Dendritic cell treated with granulocyte-macrophage colony-stimulating factor and Interleukin-4, amounts not matched to agents 40 ng/mL and 50 ng/mL, for 4 days (primary cell): ENCODE data around the gene CALR3.

Experiments
- H3K27ac Mint-ChIP-seq: one replicate; pipeline ENCODE4 v1.8.0; 2022; ENCODE audit warnings: mild to moderate bottlenecking, mixed read lengths
- H3K27me3 Mint-ChIP-seq: one replicate; pipeline ENCODE4 v1.8.0; 2022; ENCODE audit warnings: mild to moderate bottlenecking, mixed read lengths
- H3K36me3 Mint-ChIP-seq: one replicate; pipeline ENCODE4 v1.8.0; 2022; ENCODE audit warnings: low read depth, mixed read lengths
- H3K4me1 Mint-ChIP-seq: one replicate; pipeline ENCODE4 v1.8.0; 2022; ENCODE audit warnings: low read depth, mixed read lengths
- H3K4me3 Mint-ChIP-seq: one replicate; pipeline ENCODE4 v1.8.0; 2022; ENCODE audit warnings: mild to moderate bottlenecking, moderate library complexity, mixed read lengths
- H3K9me3 Mint-ChIP-seq: one replicate; pipeline ENCODE4 v1.8.0; 2022; ENCODE audit warnings: mixed read lengths
- intact Hi-C: fragments of 100-400 bp; cut with micrococcal nuclease; formaldehyde crosslinking; loops from one replicate; pipeline ENCODE4 v1.15.0; 2022

CALR3 gene

GRCh38 chr19:16463341-16463990 lies 32.5 kb downstream of the CALR3 start:
- peaks cover 56% of the 10 kb centered on the region for H3K4me1 Mint-ChIP-seq
- H3K9me3 Mint-ChIP-seq, result no peaks in the 10 kb centered on the region
- no peak overlapping the region for H3K27ac Mint-ChIP-seq
- H3K27me3 Mint-ChIP-seq, result no peaks in the 10 kb centered on the region
- H3K36me3 Mint-ChIP-seq, result peaks cover 33% of the 10 kb centered on the region
- no peak overlapping the region for H3K4me3 Mint-ChIP-seq
- intact Hi-C loops, result no loop called here

DNA sequence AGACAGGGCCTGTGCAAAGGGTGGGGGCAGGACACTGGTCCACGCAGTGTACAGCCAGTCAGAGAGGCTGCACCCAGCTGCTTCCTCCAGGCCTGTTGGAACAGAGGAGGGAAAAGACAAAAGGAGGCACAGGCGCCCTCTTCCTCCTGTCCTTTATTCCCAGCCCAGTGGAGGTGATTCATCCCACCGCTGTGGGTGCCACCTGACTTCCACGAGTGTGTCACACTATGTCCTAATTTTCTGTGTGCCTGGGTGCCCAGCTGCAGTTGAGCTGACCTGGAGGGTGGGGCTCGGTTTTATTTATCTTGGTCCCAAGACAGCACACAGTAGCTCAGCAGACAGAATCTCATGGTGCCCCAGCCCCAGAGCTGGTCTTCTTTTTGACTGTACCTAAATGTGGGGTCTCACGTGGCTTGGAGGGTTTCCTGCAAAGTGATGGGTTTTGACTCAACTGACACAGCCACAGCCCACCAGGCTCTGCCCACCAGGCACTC lies 33.2 kb downstream of the CALR3 start:
- Mint-ChIP-seq H3K4me3 (no peak overlapping the region), H3K27me3 (no peaks in the 10 kb centered on the region), H3K27ac (no peak overlapping the region), H3K36me3 (peaks cover 33% of the 10 kb centered on the region), H3K4me1 (peaks cover 58% of the 10 kb centered on the region), H3K9me3 (no peaks in the 10 kb centered on the region)
- intact Hi-C loops, result no loop called here

DNA sequence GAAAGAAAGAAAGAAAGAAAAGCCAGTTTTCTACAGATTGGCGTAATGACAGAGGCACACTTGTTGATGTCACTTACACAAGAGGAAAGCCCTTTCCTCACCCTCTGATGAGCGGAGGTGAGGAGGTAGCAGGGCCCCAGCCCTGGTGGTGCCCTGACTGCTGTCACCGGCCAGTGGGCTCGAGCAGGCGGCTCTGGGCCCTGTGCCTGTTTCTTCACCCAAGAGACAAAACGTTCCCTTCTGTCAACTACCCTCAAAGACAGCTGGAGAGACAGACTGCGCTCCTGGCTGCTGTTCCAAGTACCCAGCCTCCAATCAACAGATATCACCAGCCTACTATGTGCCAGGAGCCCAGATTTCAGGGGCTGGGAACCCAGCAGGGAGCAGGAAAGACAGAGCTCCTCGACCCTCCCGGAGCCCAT lies 34.3 kb downstream of the CALR3 start:
- Mint-ChIP-seq H3K27ac (peak overlapping the region; percentile 14), H3K4me1 (peaks cover 64% of the 10 kb centered on the region), H3K9me3 (no peaks in the 10 kb centered on the region), H3K27me3 (no peaks in the 10 kb centered on the region), H3K4me3 (no peak overlapping the region), H3K36me3 (peaks cover 26% of the 10 kb centered on the region)
- intact Hi-C loops, result no loop called here

- Mint-ChIP-seq H3K4me3 (no peak overlapping the region), H3K4me1 (peaks cover 69% of the 10 kb centered on the region), H3K9me3 (no peaks in the 10 kb centered on the region), H3K27me3 (no peaks in the 10 kb centered on the region), H3K27ac (no peak overlapping the region), H3K36me3 (peaks cover 32% of the 10 kb centered on the region)
- intact Hi-C loops, result no loop called here
These were observed 35.5 kb downstream of the CALR3 start for GRCh38 chr19:16460454-16460853.

DNA sequence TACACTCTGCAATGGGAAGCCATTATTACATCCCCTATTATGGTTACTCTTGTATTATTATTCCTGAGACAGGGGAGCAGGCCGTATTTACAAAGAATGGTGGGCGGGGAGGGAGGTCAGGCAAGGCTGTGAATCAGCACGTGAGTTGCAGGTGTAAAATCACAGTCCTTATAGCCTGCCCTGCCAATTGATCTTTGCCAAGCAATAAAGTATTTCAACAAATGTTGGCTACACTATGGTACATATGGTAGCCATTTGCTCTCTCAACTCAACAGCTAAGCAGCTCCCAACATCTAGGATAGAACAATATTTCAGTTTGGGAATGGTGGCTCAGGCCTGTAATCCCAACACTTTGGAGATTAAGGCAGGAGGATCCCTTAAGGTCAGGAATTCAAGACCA lies 36.3 kb downstream of the CALR3 start:
- no peak overlapping the region for H3K4me3 Mint-ChIP-seq
- intact Hi-C loops, result no loop called here
- no peak overlapping the region for H3K27ac Mint-ChIP-seq
- no peaks in the 10 kb centered on the region for H3K9me3 Mint-ChIP-seq
- no peaks in the 10 kb centered on the region for H3K27me3 Mint-ChIP-seq
- peaks cover 70% of the 10 kb centered on the region for H3K4me1 Mint-ChIP-seq
- H3K36me3 Mint-ChIP-seq, result peaks cover 28% of the 10 kb centered on the region

DNA sequence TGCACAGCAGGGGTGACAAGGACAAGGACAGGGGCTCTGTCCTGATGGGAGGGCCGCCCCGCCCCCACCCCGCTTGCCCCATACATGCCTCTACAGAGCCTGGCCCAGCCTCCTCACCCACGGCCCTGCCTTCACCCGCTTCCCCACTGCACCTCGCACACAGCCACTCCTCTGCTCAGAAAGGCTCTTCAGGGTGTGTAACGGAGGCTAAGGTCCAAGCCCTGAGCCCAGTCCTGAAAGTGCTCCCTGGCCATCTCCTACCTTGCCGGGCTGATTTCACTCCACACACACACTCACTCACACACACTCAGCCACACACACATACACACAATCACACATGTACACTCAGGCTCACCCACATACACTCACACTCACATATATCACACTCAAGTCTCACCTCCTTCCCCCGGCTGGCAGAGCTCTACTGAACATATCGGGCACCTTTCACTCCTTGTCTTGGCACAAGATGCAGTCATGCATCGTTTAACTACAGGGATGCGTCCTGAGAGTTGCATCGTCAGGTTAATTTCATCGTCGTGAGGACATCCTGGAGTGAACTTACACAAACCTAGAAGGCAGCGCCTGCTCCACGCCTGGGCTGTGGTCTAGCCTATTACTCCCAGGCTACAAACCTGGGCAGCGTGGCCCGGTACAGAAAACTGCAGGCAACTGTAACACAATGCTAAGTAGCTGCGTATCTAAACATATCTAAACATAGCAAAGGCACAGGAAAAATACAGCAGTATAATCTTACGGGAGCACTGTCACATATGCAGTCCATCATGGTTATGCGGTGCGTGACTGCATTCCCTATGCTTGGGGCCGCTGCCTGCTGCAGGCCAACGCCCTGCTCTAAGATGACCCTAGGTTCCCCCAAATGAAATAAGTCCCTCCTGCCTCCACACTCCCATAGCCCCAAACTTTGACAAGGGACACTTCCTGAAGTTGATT lies 37.3 kb downstream of the CALR3 start:
- Mint-ChIP-seq H3K4me1 (peaks cover 70% of the 10 kb centered on the region), H3K9me3 (no peaks in the 10 kb centered on the region), H3K27me3 (no peaks in the 10 kb centered on the region), H3K36me3 (peaks cover 28% of the 10 kb centered on the region), H3K4me3 (no peak overlapping the region), H3K27ac (peak overlapping the region; percentile 0)
- intact Hi-C loops, result no loop called here

DNA sequence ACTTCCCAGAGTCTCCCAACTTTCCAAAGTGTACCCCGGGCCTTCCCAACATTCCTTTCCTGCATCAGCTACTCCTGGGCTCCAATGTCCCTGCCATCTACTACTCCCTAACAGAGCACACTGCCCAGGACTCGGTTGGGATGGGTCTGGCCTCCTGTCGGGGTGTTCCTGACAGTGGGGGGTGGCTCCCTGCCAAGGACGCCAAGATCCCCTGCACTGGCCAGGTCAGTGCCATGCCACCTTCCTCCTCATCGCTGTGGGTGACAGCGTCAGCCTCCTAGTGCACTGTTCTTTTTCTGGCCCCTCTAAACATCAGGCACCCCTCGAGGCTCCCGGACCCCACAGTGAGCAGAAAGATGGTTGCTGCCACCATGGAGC lies 38.0 kb downstream of the CALR3 start:
- no peaks in the 10 kb centered on the region for H3K27me3 Mint-ChIP-seq
- H3K9me3 Mint-ChIP-seq, result no peaks in the 10 kb centered on the region
- H3K4me3 Mint-ChIP-seq, result no peak overlapping the region
- H3K4me1 Mint-ChIP-seq, result peaks cover 62% of the 10 kb centered on the region
- peaks cover 21% of the 10 kb centered on the region for H3K36me3 Mint-ChIP-seq
- peak overlapping the region; percentile 0 for H3K27ac Mint-ChIP-seq
- intact Hi-C loops, result no loop called here

DNA sequence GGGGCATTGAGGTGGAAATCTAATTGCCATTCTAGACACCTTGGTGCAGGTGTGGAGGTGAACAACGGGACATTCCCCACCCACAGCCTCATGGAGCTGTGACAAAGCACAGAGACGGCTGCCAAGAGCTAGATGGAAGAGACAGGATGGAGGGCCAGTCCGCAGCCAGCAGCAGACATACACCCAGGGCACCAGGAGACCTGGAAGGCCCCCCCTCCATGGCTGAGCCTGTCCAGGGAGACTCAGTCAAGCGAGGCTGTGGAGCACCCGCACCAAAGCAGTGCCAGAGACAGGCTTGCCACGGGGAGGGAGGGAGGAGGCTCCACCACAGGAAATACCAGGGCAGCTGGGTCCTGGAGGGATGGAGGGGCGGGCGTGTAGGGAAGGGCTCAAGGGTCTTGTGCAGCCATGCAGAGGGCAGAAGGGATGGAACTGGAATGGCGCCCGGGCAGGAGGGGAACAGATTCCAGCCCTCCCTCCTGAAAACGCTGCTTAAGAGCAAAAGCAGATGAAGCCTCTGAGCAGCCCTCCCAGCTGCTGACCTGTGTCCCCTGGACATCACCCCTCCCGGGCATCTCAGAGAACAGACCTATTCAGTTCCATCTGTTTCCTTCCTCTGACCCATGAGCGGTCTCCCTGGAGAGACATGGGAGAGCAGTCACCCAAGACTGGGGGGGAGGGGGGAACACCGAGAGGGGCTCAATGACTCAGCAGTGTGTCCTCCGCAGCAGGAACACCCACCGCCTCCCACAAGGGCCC lies 38.6 kb downstream of the CALR3 start:
- H3K27ac Mint-ChIP-seq, result peak overlapping the region; percentile 0
- H3K27me3 Mint-ChIP-seq, result no peaks in the 10 kb centered on the region
- peaks cover 57% of the 10 kb centered on the region for H3K4me1 Mint-ChIP-seq
- intact Hi-C loops, result no loop called here
- no peaks in the 10 kb centered on the region for H3K9me3 Mint-ChIP-seq
- H3K4me3 Mint-ChIP-seq, result no peak overlapping the region
- H3K36me3 Mint-ChIP-seq, result peaks cover 16% of the 10 kb centered on the region

GRCh38 chr19:16456652-16457194 lies 39.2 kb downstream of the CALR3 start:
- intact Hi-C loops, result no loop called here
- no peaks in the 10 kb centered on the region for H3K27me3 Mint-ChIP-seq
- H3K36me3 Mint-ChIP-seq, result peaks cover 12% of the 10 kb centered on the region
- H3K4me1 Mint-ChIP-seq, result peaks cover 50% of the 10 kb centered on the region
- H3K4me3 Mint-ChIP-seq, result no peak overlapping the region
- H3K27ac Mint-ChIP-seq, result no peak overlapping the region
- no peaks in the 10 kb centered on the region for H3K9me3 Mint-ChIP-seq

DNA sequence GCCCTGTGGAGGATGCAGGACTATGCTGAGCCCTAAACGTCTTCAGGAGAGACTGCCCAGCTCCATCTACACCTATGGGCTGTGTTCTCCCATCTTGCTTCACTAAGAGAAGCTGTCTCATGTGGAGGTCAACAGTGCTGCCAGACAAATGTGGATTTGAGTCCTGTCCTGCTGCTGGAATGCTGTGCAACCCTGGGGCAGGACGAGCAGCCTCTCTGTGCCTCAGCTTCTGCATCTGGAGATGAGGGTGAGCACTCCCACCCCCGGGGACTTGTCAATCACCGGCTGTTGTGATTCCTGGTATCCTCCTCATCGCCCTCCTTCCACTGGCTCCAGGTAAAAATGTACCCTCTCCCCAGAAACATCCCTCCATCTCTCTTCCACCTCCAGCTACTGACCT lies 40.5 kb downstream of the CALR3 start:
- Mint-ChIP-seq H3K9me3 (no peaks in the 10 kb centered on the region), H3K4me3 (no peak overlapping the region), H3K4me1 (peaks cover 56% of the 10 kb centered on the region), H3K27me3 (no peaks in the 10 kb centered on the region), H3K27ac (no peak overlapping the region), H3K36me3 (peaks cover 7% of the 10 kb centered on the region)
- intact Hi-C loops, result no loop called here

DNA sequence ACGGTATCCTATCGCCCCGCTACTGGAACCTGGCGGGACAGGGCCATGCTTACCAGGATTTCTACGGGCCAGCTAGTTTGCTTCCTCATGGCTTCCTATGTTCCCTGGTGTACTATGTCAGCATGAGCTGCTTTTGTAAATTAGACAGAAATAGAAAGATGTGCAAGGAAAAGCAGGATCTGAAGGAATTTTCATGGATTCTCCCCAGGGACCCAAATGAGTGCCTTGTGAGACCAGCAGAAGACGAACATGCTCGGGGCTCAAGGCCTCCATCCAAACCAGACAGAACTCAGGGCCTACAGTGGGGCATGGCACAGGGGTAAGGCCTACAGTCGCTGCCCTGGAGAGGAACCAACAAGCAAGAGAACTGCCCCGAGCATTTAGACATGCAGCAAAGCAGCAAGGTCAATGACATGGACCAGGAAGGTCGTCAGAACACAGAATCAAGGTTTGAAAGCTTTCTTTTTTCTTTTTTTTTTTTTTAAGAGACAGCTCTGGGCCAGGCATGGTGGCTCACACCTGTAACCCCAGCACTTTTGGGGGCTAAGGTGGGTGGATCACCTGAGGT lies 41.5 kb downstream of the CALR3 start:
- Mint-ChIP-seq H3K36me3 (peaks cover 13% of the 10 kb centered on the region), H3K27me3 (no peaks in the 10 kb centered on the region), H3K4me3 (no peak overlapping the region), H3K9me3 (peaks cover 6% of the 10 kb centered on the region), H3K27ac (peak overlapping the region; percentile 56), H3K4me1 (peaks cover 65% of the 10 kb centered on the region)
- intact Hi-C loops, result no loop called here

GRCh38 chr19:16452325-16452724 lies 43.6 kb downstream of the CALR3 start:
- Mint-ChIP-seq H3K27ac (no peak overlapping the region), H3K4me1 (peaks cover 61% of the 10 kb centered on the region)

GRCh38 chr19:16449330-16449961 lies 46.5 kb downstream of the CALR3 start:
- no peaks in the 10 kb centered on the region for H3K27me3 Mint-ChIP-seq
- peaks cover 8% of the 10 kb centered on the region for H3K9me3 Mint-ChIP-seq
- peaks cover 70% of the 10 kb centered on the region for H3K4me1 Mint-ChIP-seq
- intact Hi-C loops, result loop anchor here (10.0 kb wide), 2 partner anchors 45 to 95 kb away; partner anchors contain the start of genes C19orf44, CALR3 and CHERP
- H3K4me3 Mint-ChIP-seq, result peak overlapping the region; percentile 4
- peak overlapping the region; percentile 84 for H3K27ac Mint-ChIP-seq
- peaks cover 6% of the 10 kb centered on the region for H3K36me3 Mint-ChIP-seq

More at GRCh38 chr19:16452325-16452724, 43.6 kb downstream of the CALR3 start:
- peaks cover 8% of the 10 kb centered on the region for H3K9me3 Mint-ChIP-seq
- peaks cover 13% of the 10 kb centered on the region for H3K36me3 Mint-ChIP-seq
- intact Hi-C loops, result no loop called here
- H3K4me3 Mint-ChIP-seq, result no peak overlapping the region
- no peaks in the 10 kb centered on the region for H3K27me3 Mint-ChIP-seq
